Effector memory CD4-positive, alpha-beta T cell (primary cell): ENCODE data around the gene ARHGAP42.

Source experiments
- DNase-seq, 3 donors: peaks; one replicate each; pipeline ENCODE4 v3.0.0-alpha.2; 2020
- H3K27ac ChIP-seq: 2 replicates; pipeline ENCODE4 v1.7.0; 2013; ENCODE audit warnings: mild to moderate bottlenecking, low read length, moderate library complexity; ENCODE audit not compliant: insufficient read depth, poor library complexity, severe bottlenecking
- H3K27me3 ChIP-seq: replicated peaks from 2 replicates; pipeline ENCODE4 v1.7.0; 2013; ENCODE audit warnings: mild to moderate bottlenecking, low read length; ENCODE audit not compliant: insufficient read depth, control insufficient read depth, poor library complexity, severe bottlenecking
- H3K36me3 ChIP-seq: 2 replicates; pipeline ENCODE4 v1.7.0; 2013; ENCODE audit warnings: mild to moderate bottlenecking, low read length, moderate library complexity; ENCODE audit not compliant: control insufficient read depth, insufficient read depth
- H3K4me1 ChIP-seq: 2 replicates; pipeline ENCODE4 v1.7.0; 2013; ENCODE audit warnings: low read length, mild to moderate bottlenecking; ENCODE audit not compliant: control insufficient read depth, insufficient read depth, poor library complexity, severe bottlenecking
- H3K4me3 ChIP-seq: 2 replicates; pipeline ENCODE4 v1.7.0; 2013; ENCODE audit warnings: low read length, low read depth, mild to moderate bottlenecking; ENCODE audit not compliant: insufficient read depth, poor library complexity, severe bottlenecking
- H3K9me3 ChIP-seq: 2 replicates; pipeline ENCODE4 v1.7.0; 2013; ENCODE audit warnings: mild to moderate bottlenecking, low read length, moderate library complexity; ENCODE audit not compliant: control insufficient read depth

Gene ARHGAP42

GRCh38 chr11:100930185-100930778, 243.2 kb downstream of the ARHGAP42 start:
- Histone ChIP-seq H3K4me3 (no peak overlapping the region), H3K27ac (no peak overlapping the region), H3K36me3 (no peaks in the 10 kb centered on the region), H3K4me1 (no peaks in the 10 kb centered on the region), H3K27me3 (no peaks in the 10 kb centered on the region), H3K9me3 (no peaks in the 10 kb centered on the region)
- DNase-seq = no peak

DNA sequence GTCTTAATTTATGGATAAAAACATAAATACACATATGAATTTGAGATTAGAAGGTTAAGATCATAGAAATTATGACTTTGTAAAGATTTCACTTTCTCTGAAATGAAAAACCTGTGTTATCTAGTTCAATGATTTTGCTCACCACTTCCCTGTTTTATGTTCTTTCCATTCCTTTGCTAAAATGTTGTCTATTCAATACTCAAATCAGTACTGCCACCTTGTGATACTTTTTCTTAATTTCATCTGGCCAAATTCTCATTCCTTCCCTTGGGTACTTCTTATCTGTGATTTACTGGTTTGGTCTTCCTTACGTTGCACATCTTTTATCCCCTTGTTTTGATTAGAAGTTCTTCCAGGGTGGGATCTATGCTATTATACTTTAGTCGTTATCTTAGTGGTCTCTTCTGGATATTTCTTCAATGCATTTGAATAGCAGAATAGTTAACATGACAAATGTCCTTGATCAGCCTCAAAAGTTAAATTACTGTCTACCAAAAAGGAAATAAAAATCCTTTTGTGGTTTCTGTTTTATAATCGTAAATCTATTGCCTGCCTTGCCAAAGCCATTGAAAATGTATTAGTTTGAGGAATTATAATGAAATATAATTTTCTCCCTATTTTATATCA, 245.5 kb downstream of the ARHGAP42 start:
- Histone ChIP-seq H3K9me3 (no peaks in the 10 kb centered on the region), H3K4me1 (no peaks in the 10 kb centered on the region), H3K27me3 (no peaks in the 10 kb centered on the region), H3K36me3 (no peaks in the 10 kb centered on the region), H3K27ac (no peak overlapping the region), H3K4me3 (no peak overlapping the region)
- no peak for DNase-seq

DNA sequence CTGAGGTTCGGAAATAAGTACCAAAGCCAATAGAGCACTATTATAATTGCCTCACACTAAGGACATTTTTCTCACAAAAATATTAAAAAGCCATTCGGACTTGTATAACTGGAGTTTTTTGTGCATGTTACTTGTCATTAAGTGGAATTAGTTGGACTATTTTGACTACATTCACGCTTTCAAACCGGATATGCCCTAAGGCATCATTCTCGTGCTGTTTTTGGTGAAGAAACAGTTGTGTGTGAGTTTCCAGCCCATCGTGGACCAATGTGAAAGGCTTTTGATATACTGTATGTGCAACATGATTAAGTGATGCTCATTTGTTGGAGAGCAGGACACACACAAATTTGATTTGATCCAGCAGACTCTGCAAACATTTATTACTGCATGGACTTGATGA, 249.7 kb downstream of the ARHGAP42 start:
- Histone ChIP-seq H3K36me3 (no peaks in the 10 kb centered on the region), H3K9me3 (no peaks in the 10 kb centered on the region), H3K27me3 (no peaks in the 10 kb centered on the region), H3K4me1 (no peaks in the 10 kb centered on the region), H3K27ac (no peak overlapping the region), H3K4me3 (no peak overlapping the region)
- DNase-seq = no peak

DNA sequence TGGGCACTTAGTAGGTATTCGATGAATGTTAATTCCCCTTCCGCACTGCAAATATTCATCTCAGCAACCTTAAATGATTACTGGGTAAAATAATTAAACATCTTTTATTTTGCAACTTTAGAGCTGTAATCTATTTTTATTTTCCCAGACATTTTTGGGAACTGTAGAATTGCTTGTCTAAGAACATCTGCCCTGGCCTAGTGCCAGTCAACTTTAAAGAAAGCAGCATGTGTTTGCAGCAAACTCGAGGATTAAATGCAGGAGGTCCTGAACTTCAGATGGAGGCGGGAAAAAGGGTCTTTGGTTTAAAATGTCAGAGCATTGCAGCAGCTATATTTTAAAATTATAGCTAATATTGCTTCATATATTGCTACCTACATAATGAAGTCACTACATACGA, 252.5 kb downstream of the ARHGAP42 start:
- H3K9me3 ChIP-seq = no peaks in the 10 kb centered on the region
- no peaks in the 10 kb centered on the region for H3K27me3 ChIP-seq
- H3K4me1 ChIP-seq = no peaks in the 10 kb centered on the region
- DNase-seq = no peak
- H3K36me3 ChIP-seq = no peaks in the 10 kb centered on the region
- no peak overlapping the region for H3K4me3 ChIP-seq
- no peak overlapping the region for H3K27ac ChIP-seq

GRCh38 chr11:100940111-100940510, 253.0 kb downstream of the ARHGAP42 start:
- Histone ChIP-seq H3K36me3 (no peaks in the 10 kb centered on the region), H3K27me3 (no peaks in the 10 kb centered on the region), H3K4me1 (no peaks in the 10 kb centered on the region), H3K9me3 (no peaks in the 10 kb centered on the region), H3K4me3 (no peak overlapping the region), H3K27ac (no peak overlapping the region)
- no peak for DNase-seq

- H3K9me3 ChIP-seq = no peaks in the 10 kb centered on the region
- no peak overlapping the region for H3K4me3 ChIP-seq
- H3K36me3 ChIP-seq = no peaks in the 10 kb centered on the region
- H3K27me3 ChIP-seq = no peaks in the 10 kb centered on the region
- no peak overlapping the region for H3K27ac ChIP-seq
- DNase-seq = no peak
- H3K4me1 ChIP-seq = no peaks in the 10 kb centered on the region
Observed at GRCh38 chr11:100941033-100941432, 253.9 kb downstream of the ARHGAP42 start.

GRCh38 chr11:100942016-100942415, 254.9 kb downstream of the ARHGAP42 start:
- Histone ChIP-seq H3K27ac (no peak overlapping the region), H3K4me3 (no peak overlapping the region), H3K27me3 (no peaks in the 10 kb centered on the region), H3K4me1 (no peaks in the 10 kb centered on the region), H3K9me3 (no peaks in the 10 kb centered on the region), H3K36me3 (no peaks in the 10 kb centered on the region)
- DNase-seq = no peak

DNA sequence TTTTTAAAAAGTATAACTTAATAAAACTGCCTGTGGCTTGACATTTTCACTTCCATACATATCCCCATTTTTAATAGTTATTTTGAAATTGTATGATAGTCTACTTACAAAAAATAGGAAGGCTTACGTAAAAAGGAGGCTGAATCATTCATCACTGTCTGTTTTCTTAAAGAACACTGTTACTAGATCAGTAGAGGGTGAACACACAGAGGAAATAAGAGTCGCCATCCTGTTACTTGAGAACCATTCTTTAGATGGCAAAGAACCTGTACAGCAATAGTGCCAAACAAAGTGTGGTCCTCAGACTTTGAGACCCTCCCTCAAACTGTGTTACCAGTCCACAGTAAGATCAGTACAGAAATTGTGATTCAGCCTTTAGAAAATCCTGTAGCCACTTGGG, 261.8 kb downstream of the ARHGAP42 start:
- Histone ChIP-seq H3K27me3 (no peaks in the 10 kb centered on the region), H3K4me1 (no peaks in the 10 kb centered on the region), H3K27ac (no peak overlapping the region), H3K4me3 (no peak overlapping the region), H3K36me3 (no peaks in the 10 kb centered on the region), H3K9me3 (no peaks in the 10 kb centered on the region)
- DNase-seq = no peak

GRCh38 chr11:100949443-100949842, 262.4 kb downstream of the ARHGAP42 start:
- Histone ChIP-seq H3K9me3 (no peaks in the 10 kb centered on the region), H3K4me3 (no peak overlapping the region), H3K27me3 (no peaks in the 10 kb centered on the region), H3K4me1 (no peaks in the 10 kb centered on the region), H3K27ac (no peak overlapping the region), H3K36me3 (no peaks in the 10 kb centered on the region)
- no peak for DNase-seq

- DNase-seq = no peak
- no peaks in the 10 kb centered on the region for H3K9me3 ChIP-seq
- no peak overlapping the region for H3K4me3 ChIP-seq
- no peaks in the 10 kb centered on the region for H3K36me3 ChIP-seq
- H3K27me3 ChIP-seq = no peaks in the 10 kb centered on the region
- no peak overlapping the region for H3K27ac ChIP-seq
- no peaks in the 10 kb centered on the region for H3K4me1 ChIP-seq
Observed at GRCh38 chr11:100955318-100955717, 268.2 kb downstream of the ARHGAP42 start.
